GM18508 (cell line): ENCODE measurements around the gene SHF.
"Not testable (repeated sequence)": the region's sequence is repeated elsewhere in the genome, so short reads cannot be mapped to it uniquely, and the experiment has no call there.

Experiments
- ATAC-seq: cut with Tn5 transposase; IDR thresholded peaks from one replicate; pipeline ENCODE4 v1.9.1; 2021; ENCODE audit warnings: moderate number of reproducible peaks; ENCODE audit not compliant: insufficient read depth, unreplicated experiment

SHF gene, protein sequence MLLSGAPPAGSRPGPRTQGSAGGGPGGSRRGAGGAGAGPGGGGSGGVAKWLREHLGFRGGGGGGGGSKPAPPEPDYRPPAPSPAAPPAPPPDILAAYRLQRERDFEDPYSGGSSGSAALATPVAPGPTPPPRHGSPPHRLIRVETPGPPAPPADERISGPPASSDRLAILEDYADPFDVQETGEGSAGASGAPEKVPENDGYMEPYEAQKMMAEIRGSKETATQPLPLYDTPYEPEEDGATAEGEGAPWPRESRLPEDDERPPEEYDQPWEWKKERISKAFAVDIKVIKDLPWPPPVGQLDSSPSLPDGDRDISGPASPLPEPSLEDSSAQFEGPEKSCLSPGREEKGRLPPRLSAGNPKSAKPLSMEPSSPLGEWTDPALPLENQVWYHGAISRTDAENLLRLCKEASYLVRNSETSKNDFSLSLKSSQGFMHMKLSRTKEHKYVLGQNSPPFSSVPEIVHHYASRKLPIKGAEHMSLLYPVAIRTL

DNA sequence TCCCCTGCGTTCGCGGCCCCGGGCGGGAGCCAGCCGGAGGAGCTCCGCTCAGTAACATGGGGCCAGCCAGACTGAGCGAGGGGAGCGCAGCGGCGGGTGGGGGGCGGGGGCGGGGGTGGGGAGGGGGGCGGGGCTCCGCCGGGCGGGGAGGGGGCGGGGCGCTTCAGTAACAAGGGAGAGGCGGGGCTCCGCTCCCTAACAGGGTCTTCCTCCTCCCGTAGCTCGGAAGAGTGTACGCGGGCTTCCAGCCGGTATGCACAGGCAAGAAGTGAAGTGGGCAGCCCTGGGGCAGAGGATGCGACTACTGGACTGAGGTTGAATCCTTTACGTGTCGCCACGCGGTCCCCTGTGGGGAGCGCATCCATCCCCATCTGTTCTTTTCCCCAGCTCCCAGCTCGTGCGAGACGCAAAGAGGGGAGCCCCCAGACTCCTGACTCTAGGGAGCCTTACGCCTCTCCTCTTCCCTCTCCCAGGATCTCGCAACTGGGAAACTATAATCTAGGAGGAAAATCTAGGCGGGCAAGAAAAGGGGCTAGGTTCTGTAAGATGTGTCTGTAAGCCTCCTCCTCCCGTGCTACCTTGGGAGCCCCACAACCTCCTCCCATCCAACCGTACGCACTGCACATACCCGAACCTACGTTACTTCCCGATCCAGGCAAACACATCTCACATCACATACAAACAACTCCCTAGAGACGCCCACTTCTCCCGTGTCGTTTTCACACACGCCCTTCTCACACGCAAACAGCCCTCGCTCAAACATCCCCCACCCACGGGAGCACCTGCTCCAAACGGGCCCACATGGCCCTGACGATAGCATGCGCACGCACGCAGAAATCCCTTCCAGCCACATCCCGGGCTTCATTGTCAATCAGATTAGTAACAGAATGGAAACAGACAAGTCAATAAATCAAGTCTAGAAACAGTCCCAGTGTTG, at the start of gene SHF:
TSS of gene SHF (minus strand) at position 73 of the 937 bp plus-strand sequence. CDS start at position 58, 15 bp downstream.
- ATAC-seq = no peak

DNA sequence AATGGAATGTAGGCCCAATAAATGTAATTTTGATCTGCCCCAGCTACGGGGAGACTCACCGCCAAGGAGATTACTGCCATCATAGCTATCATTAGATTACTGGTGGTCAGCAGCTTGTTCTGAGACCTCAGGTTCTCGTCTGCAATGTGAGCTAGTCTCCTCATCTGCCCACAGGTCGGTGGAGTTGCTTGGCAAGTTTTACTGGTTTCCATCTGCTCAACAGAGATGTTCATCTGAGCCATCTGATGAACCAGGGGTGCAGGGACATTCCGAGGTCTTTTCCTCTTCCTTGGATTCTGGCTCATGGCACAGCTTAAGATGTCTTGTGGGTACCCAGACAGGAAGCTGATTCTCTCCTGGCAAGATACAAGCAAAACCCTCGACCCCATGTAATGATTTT, 49.0 kb upstream of the SHF start:
- not testable (repeated sequence) for ATAC-seq

DNA sequence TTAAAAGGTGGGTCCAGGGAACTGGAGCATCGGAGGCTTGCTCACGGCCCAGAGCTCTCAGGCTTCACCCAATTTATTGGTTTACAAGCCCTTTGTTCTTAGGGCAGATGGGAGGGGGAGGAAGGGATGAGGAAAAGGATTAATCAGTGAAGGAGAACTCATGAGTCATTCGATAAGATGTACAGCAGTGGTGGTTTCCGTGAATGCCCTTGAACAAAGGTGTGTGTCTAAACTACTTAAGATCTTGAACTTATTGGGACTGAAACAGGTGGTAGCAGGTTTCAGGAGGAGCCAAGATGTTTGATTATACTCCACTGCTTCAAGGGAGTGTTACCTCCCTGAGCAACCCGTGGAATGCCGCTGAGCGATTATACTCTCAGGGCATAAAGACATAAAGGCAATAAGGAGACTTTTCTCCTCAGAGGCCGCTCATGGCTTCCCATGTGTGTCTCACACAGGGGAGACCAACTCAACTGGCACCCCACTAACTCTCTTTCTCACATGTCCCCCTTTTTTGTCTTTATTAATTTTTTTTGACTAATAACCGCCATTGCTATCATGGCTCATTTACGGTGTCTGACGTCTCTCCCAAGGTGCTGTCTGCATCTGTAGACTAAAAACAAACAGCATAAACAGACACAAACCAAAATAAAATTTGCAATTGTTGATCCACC, 46.9 kb upstream of the SHF start:
- no peak for ATAC-seq

DNA sequence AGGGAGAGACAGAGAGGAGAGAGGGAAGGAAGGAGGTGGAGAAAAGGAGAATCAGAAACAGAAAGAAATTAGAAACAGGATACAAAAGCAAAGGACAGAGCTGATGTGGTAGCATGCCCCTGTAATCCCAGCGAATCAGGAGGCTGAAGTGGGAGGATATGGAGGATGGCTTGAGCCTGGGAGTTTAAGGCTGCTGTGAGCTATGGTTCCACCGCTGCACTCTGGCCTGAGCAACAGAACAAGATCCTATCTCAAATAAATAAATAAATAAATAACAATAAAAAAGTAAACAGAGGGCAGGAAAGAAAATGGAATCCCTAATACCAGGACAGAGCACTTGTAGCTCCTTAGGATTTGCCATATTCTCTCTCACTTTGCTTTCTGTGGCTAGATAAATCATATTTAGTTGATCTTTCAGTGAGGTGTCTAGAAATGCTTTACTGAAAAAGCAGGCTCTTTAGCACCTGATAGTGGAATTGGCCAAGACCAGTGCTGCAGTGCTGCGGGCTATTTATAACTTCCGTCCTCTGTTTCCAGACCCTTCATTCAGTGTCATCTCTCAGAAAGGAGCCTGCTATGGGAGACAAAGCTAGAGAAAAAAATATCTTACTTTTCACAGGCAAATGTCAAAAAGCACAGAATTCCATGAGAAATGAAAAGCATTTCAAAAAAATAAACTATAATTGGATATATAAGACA, 44.2 kb upstream of the SHF start:
- no peak for ATAC-seq

DNA sequence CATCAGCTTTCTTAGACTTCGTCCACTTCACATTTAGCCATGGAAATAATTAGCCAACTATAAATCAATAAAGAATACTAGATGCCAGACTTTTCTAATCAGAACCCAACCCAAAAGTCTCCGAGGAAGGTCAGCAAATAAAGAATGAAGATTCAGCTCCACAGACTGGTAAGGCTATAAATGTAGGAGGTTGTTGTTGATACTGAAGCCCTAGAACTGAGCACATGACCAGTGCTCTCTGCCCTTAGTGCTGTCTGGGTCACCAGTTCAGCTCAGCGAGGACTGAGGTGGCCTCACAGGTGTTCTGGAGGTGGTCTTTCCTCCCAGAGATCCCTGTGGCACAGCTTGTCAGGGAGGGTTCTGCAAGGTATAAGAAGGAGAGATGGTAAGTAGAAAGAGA, 43.4 kb upstream of the SHF start:
- ATAC-seq = no peak

DNA sequence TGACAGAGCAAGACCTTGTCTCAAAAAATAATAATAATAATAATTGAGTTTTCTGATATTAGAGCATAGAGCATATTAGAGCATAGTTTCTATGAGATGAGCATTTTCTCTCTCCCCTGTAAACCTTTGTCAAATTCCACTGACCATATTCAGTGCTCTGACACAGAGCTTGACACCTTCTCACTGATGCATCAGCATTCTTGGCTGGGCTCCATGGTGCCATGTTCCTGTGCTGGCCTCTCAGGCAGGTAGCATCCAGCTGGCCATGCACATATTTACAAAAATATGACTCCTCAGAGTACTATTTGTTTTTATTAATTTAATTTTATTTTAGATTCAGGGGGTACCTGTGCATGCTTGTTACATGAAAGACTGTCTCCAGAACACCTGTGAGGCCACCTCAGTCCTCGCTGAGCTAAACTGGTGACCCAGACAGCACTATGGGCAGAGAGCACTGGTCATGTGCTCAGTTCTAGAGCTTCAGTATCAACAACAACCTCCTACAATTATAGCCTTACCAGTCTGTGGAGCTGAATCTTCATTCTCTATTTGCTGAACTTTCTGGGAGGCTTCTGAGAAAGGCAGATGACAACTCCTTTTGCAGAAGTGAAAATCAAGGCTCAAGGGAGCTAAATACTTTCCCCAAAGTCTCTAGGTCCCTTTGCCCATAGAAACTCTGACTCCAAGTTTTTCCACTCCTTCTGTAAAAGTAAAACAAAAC, 42.6 kb upstream of the SHF start:
- ATAC-seq = no peak

DNA sequence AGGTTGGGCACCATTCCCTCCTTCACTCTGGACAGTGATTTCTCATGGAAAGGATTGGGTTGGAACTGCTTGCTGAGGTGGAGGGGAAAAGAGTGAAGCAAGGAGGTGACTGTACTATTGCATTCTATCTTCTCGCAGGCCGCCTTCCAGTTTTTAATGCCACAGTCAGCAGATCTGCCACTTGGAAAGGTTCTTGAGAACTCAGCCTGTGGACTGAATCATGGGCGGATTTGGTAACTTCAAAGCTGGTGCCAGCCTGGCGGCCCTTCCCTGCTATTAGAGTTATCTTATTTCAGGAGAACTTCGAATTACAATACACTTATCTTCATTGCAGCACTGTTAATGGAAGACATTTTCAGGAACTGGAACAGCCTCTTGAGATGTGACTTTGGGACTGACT, 41.2 kb upstream of the SHF start:
- ATAC-seq = no peak

DNA sequence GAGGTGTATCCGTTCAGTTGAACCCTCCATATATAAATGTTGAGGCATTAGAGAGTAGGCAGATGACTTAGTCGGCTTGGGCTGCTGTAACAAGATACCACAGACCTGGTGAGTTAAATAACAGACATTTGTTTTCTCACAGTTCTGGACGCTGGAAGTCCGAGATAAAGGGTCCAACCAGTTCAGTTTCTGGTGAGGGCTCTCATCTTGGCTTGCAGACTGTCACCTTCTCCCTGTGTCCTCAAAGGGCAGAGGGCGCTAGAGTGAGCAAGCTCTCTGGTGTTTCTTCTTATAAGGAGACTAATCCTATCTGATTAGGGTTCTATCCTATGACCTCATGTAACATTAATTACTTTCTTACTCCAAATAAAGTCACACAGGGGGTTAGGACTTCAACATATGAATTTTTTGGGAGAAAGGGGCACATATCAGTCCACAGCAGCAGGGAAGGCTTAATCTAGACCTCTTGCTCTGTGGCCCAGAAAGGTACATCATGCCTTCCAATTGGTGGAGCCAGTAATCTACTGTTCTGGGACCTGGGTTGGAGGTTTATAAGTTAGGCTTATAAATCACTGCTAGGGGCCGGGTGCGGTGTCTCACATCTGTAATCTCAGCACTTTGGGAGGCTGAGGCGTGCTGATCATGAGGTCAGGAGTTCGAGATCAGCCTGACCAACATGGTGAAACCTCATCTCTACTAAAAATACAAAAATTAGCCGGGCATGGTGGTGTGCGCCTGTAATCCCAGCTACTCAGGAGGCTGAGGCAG, 37.9 kb upstream of the SHF start:
- ATAC-seq = no peak

DNA sequence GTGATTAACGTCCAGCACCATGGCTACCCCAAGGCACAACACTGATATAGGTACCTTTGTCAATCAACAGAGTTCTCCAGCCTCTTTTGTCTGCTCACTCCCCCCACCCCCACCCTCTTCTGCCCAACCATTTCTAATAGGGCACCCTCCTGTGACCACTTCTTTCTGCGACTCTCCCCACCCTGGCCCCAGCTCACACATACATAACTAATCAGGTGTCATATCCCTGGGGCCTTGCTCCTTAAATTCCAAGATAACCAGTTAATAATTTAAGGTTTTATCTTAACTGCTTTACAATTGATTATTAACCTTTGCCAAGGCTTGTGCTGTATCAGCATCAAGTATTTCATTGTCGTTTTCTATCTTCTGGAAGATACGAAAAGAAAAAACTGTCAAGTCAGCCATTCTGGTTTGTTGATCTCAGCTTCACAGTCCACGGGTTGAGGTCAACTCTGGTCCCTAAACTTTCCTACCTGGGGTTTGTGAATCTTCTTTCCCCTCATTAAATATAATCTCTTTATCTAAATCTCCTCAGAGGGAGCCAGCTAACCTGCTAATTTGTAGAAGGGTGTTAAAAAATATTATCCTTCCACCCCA, 37.0 kb upstream of the SHF start:
- ATAC-seq = no peak

DNA sequence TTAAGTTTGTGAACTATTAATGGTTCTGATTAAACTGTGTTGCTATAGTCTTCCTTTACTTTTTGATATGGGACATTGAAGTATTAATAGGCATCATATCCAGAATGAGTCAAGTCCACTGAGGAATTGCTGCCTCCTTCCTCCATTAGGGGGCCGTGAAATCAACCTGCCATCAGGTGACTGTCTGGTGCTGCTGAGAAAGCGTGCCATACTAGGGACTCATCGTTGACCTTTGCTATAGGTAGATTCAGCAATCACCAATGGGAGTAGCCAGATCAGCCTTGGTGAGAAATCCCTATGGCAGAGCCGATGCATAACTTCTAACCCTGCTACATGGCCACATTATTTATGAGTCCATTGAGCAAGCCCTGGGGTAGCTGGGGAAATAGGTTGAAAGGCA, 34.2 kb upstream of the SHF start:
- ATAC-seq = no peak

DNA sequence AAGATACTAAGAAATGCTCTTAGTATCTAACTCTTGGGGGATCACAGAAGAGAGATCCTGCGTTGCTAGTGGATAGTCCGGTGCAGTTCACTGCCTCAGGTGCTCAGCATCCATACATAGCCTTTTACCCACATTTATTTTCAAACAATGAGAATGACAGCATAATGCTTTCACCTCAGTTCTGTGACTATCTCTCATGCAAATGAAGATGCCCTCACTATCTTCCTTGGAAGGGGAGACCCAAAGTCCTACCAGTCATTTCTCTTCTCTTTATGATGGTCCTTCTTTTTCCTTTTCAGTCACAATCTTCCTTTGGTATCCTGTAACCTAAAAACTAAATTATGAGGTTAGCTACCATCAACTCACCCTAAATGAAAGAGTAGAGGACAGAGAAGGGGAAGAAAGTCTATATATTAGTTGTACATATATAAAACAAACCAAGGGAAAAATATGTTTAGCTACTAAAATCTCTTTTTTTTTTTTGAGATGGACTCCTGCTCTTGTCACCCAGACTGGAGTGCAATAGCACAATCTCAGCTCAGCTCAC, 33.4 kb upstream of the SHF start:
- no peak for ATAC-seq

DNA sequence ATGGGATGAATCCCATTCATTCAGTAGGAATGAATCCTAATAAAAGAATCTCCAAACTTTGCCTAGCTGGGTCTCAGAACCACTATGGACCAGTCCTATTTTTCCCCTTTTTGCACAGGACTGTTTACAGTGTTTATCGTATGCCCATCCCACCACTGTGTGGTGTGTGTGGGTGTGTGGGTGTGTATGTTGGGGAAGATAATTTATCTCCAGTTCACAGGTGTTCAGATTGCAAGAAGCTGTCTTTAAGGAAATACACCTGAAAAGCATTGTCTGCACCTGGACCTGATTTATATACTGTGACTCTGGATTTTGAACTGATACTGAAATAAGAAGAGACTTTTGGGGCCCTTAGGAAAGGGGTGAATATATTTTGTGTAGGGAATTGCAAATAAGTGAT, 24.7 kb upstream of the SHF start:
- no peak for ATAC-seq

DNA sequence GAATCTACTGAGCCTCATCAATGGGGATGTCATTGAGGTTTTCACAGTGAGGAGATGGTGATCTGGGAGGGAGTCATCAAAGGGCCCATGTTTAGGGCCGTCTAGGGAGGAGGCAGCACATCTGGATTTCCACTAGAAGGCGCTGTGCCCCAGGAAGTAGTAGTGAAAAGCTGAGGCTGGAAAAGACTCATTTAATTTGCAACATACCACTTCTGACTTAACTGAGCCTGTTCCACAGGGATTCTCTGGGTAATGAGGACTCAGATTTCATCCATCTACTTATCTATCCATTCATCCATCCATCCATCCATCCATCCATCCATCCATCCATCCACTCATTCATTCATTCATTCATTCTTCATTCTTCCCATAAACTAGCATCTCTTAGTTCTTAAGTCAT, 17.4 kb upstream of the SHF start:
- ATAC-seq = no peak

DNA sequence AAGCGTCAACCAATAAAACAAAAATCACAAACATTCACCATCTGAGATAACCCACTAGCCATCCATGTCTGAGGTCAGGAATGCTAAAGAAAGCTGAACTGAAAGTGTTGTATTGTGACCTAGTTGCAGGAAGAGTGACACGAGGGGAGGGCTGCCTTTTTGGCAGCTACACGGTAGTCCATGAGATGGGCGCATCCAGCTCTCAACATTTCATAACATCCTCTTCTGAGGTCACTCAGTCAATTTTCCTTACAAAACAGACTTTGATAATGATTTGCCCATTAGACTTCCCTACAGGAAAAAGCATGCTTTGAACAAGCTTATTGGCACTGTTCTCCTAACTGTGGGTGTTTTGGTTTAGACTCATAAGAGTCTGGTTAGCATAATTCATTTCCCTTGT, 15.4 kb upstream of the SHF start:
- ATAC-seq = no peak

DNA sequence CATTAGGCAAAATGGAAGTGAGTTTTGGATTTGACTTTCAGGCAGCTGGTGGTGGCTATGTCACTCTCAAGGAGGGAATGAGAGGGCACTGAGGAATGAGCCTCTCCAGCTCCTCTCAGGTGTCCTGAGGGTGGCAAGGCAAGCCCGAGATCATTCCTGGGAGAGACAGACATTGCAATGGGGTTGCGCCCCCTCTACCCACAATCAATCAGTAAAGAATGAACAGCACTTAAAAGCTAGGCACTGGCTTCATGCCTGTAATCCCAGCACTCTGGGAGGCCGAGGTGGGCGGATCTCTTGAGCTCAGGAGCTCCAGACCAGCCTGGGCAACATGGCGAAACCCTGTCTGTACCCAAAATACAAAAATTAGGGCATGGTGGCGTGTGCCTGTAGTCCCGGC, 14.1 kb upstream of the SHF start:
- no peak for ATAC-seq

DNA sequence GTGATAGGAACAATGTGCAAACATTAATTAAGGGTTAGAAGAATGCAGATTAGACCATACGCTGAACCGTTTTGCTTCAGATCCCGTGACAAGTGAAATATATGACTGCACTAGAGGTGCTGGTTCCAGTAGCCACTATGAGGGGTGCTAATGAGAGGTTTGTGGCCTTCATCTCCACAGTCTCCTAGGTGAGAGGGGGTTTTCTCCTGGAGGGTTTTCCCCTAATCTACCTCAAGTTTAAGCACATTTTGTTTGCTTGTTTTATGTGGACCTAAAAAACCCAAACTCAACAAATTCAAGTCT, 13.7 kb upstream of the SHF start:
- ATAC-seq = no peak

DNA sequence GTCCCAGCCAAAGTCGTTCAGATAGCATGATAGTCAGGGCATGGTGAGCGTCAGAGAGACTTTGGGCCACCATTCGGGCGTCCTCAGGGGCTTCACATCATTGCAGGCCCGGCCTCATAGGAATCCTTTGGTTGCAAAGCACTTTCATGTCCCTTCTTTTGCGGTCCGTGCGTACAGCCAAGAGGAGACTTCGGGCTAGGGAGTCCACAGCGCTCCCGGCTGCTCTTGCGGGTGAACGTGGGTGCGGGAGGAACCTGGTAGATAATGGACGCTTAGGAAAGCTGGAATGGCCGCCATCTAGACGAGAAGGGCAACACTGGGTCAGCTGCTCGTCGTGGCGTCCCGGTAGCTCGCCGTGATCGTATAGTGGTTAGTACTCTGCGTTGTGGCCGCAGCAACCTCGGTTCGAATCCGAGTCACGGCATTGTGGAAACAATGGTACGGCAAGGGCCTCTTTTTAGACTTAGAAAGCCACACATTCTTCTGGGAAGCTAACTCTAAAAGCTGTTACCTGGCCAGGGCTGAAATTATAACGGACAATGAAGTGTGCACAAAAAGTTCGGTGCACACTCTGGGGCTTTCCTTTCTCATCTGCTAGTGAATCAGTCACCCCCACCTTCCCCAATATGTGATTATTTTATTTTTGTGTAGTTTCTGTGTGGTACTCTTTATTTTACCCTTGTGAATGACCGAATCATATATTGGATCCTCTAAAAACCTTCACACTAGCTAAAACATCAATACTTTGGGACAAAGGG, 13.2 kb upstream of the SHF start:
- ATAC-seq = no peak
